ENCODE measurements around the gene TAF3. TPM values are rescaled to one million over a fixed set of nuclear protein-coding genes. Genes with fewer than 3 reads are reported as not detected.

TAF3 gene
- total RNA-seq, 2 donors from 2014 or later = 16.5 to 19.3 TPM

- no peak overlapping the region for H3K4me3 Mint-ChIP-seq
- H3K27ac Mint-ChIP-seq = no peak overlapping the region
- peaks cover 27% of the 10 kb centered on the region for H3K4me1 Mint-ChIP-seq (ENCODE audit: low read depth)
- no peaks in the 10 kb centered on the region for H3K9me3 Mint-ChIP-seq
- DNase-seq (no peak), ATAC-seq (replicated peaks in 1 of 2) (no peak)
- H3K27me3 Mint-ChIP-seq (ENCODE audit: low read depth) = no peaks in the 10 kb centered on the region
- no peaks in the 10 kb centered on the region for H3K36me3 Mint-ChIP-seq (ENCODE audit: insufficient read depth in 2 of 2)
Measured at GRCh38 chr10:7953447-7953846, 135.1 kb downstream of the TAF3 start.

DNA sequence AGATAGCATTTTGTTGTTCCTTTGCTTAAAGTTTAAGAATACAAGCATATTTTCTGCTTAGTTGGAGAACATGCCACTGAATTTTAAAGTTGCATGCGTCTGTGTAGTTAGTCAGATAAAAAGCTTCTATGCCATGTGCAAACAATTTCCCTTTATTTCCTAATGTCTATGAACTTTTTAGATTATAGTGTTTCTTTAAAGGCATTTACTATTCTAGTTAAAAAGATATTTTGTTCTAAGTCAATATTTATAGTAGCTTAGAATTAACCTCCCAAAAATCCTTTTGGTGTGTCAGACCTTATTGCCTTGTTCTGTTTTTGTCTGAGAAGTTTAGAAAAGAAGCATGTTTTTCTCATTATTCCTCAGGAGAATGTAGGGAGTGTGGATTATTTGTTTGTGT lies 137.1 kb downstream of the TAF3 start:
- DNase-seq (no peak), ATAC-seq (replicated peaks in 1 of 2) (no peak)
- no peaks in the 10 kb centered on the region for H3K36me3 Mint-ChIP-seq (ENCODE audit: insufficient read depth in 2 of 2)
- no peak overlapping the region for H3K4me3 Mint-ChIP-seq
- H3K4me1 Mint-ChIP-seq (ENCODE audit: low read depth) = peaks cover 27% of the 10 kb centered on the region
- H3K9me3 Mint-ChIP-seq = no peaks in the 10 kb centered on the region
- H3K27me3 Mint-ChIP-seq (ENCODE audit: low read depth) = no peaks in the 10 kb centered on the region
- no peak overlapping the region for H3K27ac Mint-ChIP-seq

DNA sequence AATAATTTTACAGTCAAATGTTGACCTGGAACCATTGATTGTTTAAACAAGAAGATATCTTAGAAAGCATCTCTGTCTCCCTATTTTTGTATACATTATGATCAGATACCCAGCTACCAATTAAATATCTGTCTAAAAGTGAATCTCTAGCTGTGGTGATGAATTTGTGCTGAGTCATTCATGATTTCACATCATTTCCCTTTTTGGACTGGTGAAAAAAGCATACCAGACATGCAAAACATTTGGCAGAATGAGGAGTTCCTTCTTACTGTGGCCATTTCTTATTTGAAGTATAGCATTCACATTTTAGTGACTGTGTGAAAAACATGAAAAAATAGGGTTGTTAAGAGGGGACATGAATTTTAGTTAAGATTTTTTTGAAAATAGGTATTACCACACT lies 138.2 kb downstream of the TAF3 start:
- H3K4me1 Mint-ChIP-seq (ENCODE audit: low read depth) = peaks cover 27% of the 10 kb centered on the region
- no peaks in the 10 kb centered on the region for H3K9me3 Mint-ChIP-seq
- DNase-seq (no peak), ATAC-seq (replicated peaks in 1 of 2) (no peak)
- H3K4me3 Mint-ChIP-seq = no peak overlapping the region
- H3K27ac Mint-ChIP-seq = no peak overlapping the region
- H3K36me3 Mint-ChIP-seq (ENCODE audit: insufficient read depth in 2 of 2) = no peaks in the 10 kb centered on the region
- no peaks in the 10 kb centered on the region for H3K27me3 Mint-ChIP-seq (ENCODE audit: low read depth)

DNA sequence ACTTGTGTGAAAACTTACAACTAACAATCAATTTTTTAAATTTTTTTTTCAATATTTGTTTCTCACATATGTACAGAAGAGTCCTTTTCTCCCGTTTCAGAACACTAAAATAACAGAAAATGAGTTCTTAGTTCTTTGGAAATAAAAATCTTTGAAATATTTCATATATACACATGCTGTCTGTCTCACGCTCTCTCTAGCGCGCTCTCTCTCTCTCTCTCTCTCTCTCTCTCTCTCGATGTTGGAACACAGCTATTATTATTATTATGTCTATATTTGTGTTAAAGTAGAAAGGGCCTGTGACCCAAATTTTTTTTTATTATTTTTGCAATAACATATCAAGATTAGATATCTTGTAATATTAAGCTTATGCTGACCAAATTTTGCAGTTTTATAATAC lies 139.3 kb downstream of the TAF3 start:
- ATAC-seq (replicated peaks in 1 of 2) (no peak), DNase-seq (no peak)
- Mint-ChIP-seq H3K27ac (no peak overlapping the region), H3K4me3 (no peak overlapping the region), H3K4me1 (ENCODE audit: low read depth) (peaks cover 19% of the 10 kb centered on the region), H3K27me3 (ENCODE audit: low read depth) (no peaks in the 10 kb centered on the region), H3K36me3 (ENCODE audit: insufficient read depth in 2 of 2) (no peaks in the 10 kb centered on the region), H3K9me3 (no peaks in the 10 kb centered on the region)

DNA sequence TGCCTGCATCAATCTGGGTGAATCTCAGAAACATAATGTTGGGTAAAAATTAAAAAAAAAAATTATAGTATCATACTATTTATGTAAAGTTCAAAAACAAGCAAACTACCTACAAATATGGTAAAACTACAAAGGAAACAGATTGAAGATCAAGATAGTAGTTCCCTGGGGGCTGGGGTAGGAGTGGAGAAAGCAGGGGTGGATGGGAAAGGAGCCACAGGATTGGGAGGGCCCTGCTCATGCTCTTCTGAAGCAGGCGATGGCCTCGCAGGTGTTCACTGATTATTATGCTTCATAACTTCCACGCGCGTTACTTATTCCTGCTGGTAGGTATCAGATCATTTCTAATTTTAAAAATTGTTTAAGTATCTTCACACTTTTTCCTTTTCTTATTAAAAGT lies 140.1 kb downstream of the TAF3 start:
- Mint-ChIP-seq H3K4me3 (no peak overlapping the region), H3K27ac (no peak overlapping the region), H3K4me1 (ENCODE audit: low read depth) (peaks cover 13% of the 10 kb centered on the region), H3K27me3 (ENCODE audit: low read depth) (no peaks in the 10 kb centered on the region), H3K9me3 (no peaks in the 10 kb centered on the region), H3K36me3 (ENCODE audit: insufficient read depth in 2 of 2) (no peaks in the 10 kb centered on the region)
- ATAC-seq (replicated peaks in 1 of 2) (no peak), DNase-seq (no peak)

DNA sequence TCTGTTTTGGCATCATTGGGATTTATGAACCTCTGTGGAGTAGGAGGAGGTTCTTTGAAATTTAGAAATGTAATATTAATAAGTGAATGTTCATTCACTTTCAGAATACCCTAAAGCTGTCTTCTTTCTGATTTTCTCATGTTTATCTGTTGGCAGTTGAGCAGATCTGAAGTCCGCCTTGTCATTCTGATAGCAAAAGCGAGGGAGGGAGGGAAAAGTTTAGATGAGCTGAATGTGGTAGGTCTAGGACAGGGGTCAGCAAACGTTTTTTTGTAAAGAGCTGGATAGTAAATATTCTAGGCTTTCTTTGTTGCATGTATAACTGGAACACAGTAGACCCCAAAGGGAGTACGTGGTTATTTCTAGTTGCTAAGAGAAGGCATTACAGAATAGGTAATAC lies 141.8 kb downstream of the TAF3 start:
- DNase-seq (no peak), ATAC-seq (replicated peaks in 1 of 2) (no peak)
- H3K27ac Mint-ChIP-seq = no peak overlapping the region
- peaks cover 9 to 14% of the 10 kb centered on the region in 2 donors for H3K36me3 Mint-ChIP-seq (ENCODE audit: insufficient read depth in 2 of 2)
- H3K9me3 Mint-ChIP-seq = peaks cover under 1% of the 10 kb centered on the region in 2 donors
- H3K4me1 Mint-ChIP-seq (ENCODE audit: low read depth) = peaks cover 10% of the 10 kb centered on the region
- no peaks in the 10 kb centered on the region for H3K27me3 Mint-ChIP-seq (ENCODE audit: low read depth)
- no peak overlapping the region for H3K4me3 Mint-ChIP-seq

DNA sequence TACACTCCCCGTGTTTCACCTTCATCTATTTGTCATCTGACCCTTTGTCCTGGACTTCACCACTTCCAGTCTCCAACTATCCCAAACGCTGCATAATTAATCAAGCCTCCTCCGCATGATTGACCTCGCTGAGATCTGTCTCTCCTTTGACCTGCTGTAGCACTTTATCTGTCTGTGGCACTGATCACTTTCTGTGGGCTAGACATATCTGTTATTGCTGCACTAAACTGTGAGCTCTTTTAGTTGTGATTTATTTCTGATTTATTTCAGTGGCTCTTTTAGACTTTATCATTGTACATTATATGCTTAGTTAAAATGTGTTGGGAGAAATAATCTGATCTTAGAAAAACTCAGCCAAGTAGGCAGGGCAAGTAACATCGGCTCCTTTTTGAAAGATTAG lies 144.3 kb downstream of the TAF3 start:
- no peak for ATAC-seq (replicated peaks in 1 of 2)
- no peak for DNase-seq
- Mint-ChIP-seq H3K27me3 (ENCODE audit: low read depth) (no peaks in the 10 kb centered on the region), H3K4me1 (ENCODE audit: low read depth) (no peaks in the 10 kb centered on the region), H3K36me3 (ENCODE audit: insufficient read depth in 2 of 2) (peaks cover 11 to 18% of the 10 kb centered on the region in 2 donors), H3K27ac (no peak overlapping the region), H3K4me3 (no peak overlapping the region), H3K9me3 (peaks cover 2% of the 10 kb centered on the region in 2 donors)

- Mint-ChIP-seq H3K4me1 (ENCODE audit: low read depth) (no peaks in the 10 kb centered on the region), H3K27me3 (ENCODE audit: low read depth) (no peaks in the 10 kb centered on the region), H3K4me3 (no peak overlapping the region), H3K27ac (no peak overlapping the region), H3K9me3 (peaks cover 2% of the 10 kb centered on the region in 2 donors), H3K36me3 (ENCODE audit: insufficient read depth in 2 of 2) (peaks cover 11 to 18% of the 10 kb centered on the region in 2 donors)
- no peak for ATAC-seq (replicated peaks in 1 of 2)
- DNase-seq = no peak
Measured at GRCh38 chr10:7965457-7965856, 147.2 kb downstream of the TAF3 start.

DNA sequence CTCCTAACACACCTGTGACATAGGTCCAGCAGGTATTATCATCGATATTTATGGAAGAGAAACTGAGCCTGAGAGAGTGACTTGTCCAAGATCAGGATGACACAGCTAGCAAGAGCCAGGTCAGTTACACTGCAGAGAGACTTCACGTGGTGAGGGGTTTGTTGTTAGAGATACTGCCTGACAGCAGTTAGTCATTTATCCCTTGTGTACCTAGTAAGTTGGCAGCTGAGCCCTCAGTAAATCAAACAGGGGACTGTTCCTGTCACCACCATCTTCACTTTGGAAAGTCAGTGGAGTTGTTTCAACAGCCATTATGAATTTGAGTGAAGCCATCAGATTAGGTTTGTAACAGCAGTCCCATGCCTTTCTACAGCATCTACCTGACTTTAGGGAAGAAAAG lies 148.7 kb downstream of the TAF3 start:
- Mint-ChIP-seq H3K27me3 (ENCODE audit: low read depth) (no peaks in the 10 kb centered on the region), H3K4me3 (no peak overlapping the region), H3K36me3 (ENCODE audit: insufficient read depth in 2 of 2) (peaks cover 11 to 18% of the 10 kb centered on the region in 2 donors), H3K27ac (no peak overlapping the region), H3K4me1 (ENCODE audit: low read depth) (no peaks in the 10 kb centered on the region), H3K9me3 (peaks cover 2% of the 10 kb centered on the region in 2 donors)
- DNase-seq (no peak), ATAC-seq (replicated peaks in 1 of 2) (no peak)

DNA sequence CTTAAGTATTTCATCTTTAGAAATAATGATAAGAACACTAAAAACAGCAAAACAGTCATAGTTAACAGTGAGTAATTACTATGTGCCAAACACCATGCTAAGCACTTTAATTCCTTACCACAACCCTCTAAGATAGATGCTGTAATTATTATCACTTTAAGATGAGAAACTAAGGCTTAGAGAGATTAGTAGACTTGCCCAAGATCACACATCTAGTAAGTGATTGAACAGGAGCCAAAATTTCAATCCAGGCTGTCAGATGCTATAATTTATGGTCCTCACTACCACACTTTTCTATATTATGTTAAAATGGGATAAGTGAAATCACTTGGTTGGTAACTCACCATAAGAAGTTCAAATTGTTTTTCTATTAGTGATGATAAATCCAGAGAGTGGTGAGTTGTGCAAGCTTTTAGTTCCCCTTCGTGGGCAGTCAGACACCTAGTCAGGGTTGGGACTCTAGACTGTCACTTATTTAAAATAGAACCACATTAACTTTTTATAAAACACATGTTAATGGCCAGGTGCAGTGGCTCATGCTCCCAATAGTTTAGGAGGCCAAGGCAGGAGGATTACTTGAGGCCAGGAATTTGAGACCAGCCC lies 150.3 kb downstream of the TAF3 start:
- Mint-ChIP-seq H3K4me3 (no peak overlapping the region), H3K36me3 (ENCODE audit: insufficient read depth in 2 of 2) (peaks cover 11 to 18% of the 10 kb centered on the region in 2 donors), H3K9me3 (peaks cover 2% of the 10 kb centered on the region in 2 donors), H3K27me3 (ENCODE audit: low read depth) (no peaks in the 10 kb centered on the region), H3K27ac (no peak overlapping the region), H3K4me1 (ENCODE audit: low read depth) (no peaks in the 10 kb centered on the region)
- ATAC-seq (replicated peaks in 1 of 2) (no peak), DNase-seq (no peak)

GRCh38 chr10:7969623-7970022 lies 151.3 kb downstream of the TAF3 start:
- peaks cover 7 to 9% of the 10 kb centered on the region in 2 donors for H3K36me3 Mint-ChIP-seq (ENCODE audit: insufficient read depth in 2 of 2)
- no peaks in the 10 kb centered on the region for H3K27me3 Mint-ChIP-seq (ENCODE audit: low read depth)
- H3K27ac Mint-ChIP-seq = no peak overlapping the region
- H3K9me3 Mint-ChIP-seq = peaks cover 2% of the 10 kb centered on the region in 2 donors
- ATAC-seq (replicated peaks in 1 of 2) (no peak), DNase-seq (no peak)
- no peak overlapping the region for H3K4me3 Mint-ChIP-seq
- H3K4me1 Mint-ChIP-seq (ENCODE audit: low read depth) = no peaks in the 10 kb centered on the region

DNA sequence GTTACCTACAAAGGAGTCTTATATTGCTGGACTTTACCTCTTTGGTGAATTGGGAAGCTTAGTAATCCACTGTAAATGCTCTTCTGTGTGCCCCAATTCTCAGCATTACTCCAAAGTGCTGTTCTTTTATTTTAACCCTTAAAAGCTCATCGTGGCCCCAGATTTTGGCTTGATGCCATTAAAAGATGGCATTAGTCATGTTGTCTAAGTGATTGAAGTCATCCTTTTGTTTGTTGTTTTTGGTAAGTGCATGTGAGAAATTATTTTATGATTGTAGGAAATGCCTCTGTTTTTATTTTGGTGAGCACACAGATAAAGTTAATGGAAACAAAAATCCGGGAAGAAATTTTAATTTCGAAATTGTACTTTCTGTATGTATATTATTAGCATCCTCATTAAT lies 153.6 kb downstream of the TAF3 start:
- Mint-ChIP-seq H3K9me3 (no peaks in the 10 kb centered on the region), H3K36me3 (ENCODE audit: insufficient read depth in 2 of 2) (peaks cover 0 to 2% of the 10 kb centered on the region in 2 donors), H3K4me3 (no peak overlapping the region), H3K4me1 (ENCODE audit: low read depth) (no peaks in the 10 kb centered on the region), H3K27ac (no peak overlapping the region), H3K27me3 (ENCODE audit: low read depth) (no peaks in the 10 kb centered on the region)
- no peak for ATAC-seq (replicated peaks in 1 of 2)
- no peak for DNase-seq

DNA sequence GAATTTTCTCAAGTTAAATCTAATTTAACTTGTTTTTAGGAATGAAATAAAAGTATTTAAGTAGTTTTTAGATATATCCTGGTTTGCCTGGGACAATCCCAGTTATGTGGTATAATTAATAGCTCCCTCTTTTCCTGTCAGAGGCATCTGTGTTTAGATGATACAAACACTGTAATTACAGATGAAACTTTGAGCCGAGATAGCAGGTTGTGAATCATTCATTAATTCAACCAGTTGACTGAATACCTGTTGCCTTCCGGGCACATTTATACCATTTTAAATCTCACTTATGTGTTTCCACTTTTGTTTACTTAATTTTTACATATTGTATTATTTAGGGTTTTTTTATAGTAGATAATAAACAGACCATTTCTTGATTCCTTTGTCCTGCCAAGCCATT lies 154.1 kb downstream of the TAF3 start:
- Mint-ChIP-seq H3K36me3 (ENCODE audit: insufficient read depth in 2 of 2) (peaks cover 0 to 2% of the 10 kb centered on the region in 2 donors), H3K27ac (no peak overlapping the region), H3K27me3 (ENCODE audit: low read depth) (no peaks in the 10 kb centered on the region), H3K4me1 (ENCODE audit: low read depth) (no peaks in the 10 kb centered on the region), H3K9me3 (no peaks in the 10 kb centered on the region), H3K4me3 (no peak overlapping the region)
- DNase-seq = no peak
- ATAC-seq (replicated peaks in 1 of 2) = no peak

GRCh38 chr10:7980196-7980595 lies 161.9 kb downstream of the TAF3 start:
- H3K4me3 Mint-ChIP-seq = no peak overlapping the region
- H3K27ac Mint-ChIP-seq = no peak overlapping the region
- H3K27me3 Mint-ChIP-seq (ENCODE audit: low read depth) = no peaks in the 10 kb centered on the region
- DNase-seq (no peak), ATAC-seq (replicated peaks in 1 of 2) (no peak)
- H3K36me3 Mint-ChIP-seq (ENCODE audit: insufficient read depth in 2 of 2) = peaks cover 0 to 2% of the 10 kb centered on the region in 2 donors
- no peaks in the 10 kb centered on the region for H3K9me3 Mint-ChIP-seq
- H3K4me1 Mint-ChIP-seq (ENCODE audit: low read depth) = no peaks in the 10 kb centered on the region
